ENCODE results near the gene DNAH6.
"Not testable (repeated sequence)": the region's sequence is repeated elsewhere in the genome, so short reads cannot be mapped to it uniquely, and the experiment has no call there.

DNAH6 gene

GRCh38 chr2:84768840-84769239 lies 252.5 kb downstream of the DNAH6 start:
- DNase-seq, result no peak

- DNase-seq, result no peak
These were observed 254.0 kb downstream of the DNAH6 start for GRCh38 chr2:84770280-84770679.

DNA sequence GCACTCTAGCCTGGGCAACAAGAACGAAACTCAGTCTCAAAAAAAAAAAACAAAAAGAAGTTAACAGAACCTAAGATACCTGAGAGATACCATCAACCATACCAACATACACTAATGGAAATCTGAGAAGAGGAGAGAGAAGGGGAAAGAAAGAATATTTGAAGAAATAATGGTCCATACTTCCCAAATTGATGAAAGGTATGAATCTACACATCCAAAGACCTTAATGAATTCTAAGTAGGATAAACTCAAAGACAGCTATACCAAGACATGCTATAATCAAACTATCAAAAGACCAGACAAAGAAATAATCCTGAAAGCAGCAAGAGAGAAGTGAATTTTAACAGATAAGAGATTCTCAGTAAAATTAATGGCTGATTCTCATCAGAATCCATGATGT lies 255.0 kb downstream of the DNAH6 start:
- DNase-seq, result no peak

GRCh38 chr2:84773562-84773961 lies 257.3 kb downstream of the DNAH6 start:
- not testable (repeated sequence) for DNase-seq

DNA sequence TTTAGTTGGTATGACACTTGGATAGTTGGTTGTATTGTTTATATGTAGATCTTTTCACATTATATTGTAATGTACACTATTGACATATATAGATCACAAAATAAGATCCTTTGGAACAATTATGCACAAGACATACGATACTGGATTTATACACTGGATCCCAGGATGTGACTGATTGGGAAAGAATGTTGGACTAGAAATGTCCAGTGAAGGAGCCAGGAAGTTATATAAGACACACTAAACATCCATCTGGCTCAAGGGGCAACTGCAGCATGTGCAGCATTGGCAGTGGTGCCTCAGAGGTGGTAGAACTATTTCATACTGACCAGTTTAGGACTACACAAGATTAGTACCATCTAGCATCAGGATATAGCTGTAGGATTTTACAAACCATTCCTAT lies 259.7 kb downstream of the DNAH6 start:
- peak; percentile 79 for DNase-seq

- no peak for DNase-seq
These were observed 262.8 kb downstream of the DNAH6 start for GRCh38 chr2:84778911-84779690.

- DNase-seq, result no peak
These were observed 263.5 kb downstream of the DNAH6 start for GRCh38 chr2:84779781-84780180.

DNA sequence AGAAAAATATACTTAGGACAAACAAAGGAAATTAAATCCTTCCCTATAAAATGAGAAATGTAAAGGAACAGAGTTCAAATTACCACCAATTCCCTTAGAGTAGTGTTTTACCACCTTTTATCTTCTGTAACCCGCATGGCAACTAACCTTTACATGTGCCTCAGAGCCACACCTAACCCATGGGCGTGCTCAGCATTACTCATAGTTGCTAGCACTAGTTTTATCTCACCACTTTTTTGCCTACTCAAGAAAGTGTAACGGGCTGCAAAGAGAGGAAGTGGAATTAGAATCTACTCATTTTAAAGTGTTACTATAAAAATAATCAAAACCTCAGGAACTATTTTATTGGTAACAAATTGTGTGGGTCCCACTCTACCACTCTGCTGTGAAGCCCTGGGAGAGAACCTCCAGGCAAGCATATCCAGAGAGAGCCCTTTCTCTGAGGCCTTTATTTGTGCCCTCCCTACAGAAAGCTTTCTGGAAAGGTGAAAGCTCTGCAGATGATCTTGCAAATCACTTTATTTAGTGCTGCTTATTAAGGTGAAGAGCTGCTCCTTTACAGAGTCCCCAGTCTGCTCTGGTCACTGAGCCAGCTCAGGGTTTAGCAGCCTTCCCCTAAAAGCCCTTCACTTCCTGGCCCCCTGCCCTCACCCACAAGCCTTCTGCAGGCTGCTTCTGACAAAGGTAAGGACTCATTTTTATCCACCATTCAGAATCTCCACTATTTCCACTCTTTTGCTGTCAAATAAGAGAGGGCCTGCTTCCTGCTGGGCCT lies 265.8 kb downstream of the DNAH6 start:
- DNase-seq, result no peak

GRCh38 chr2:84782717-84783442 lies 266.6 kb downstream of the DNAH6 start:
- DNase-seq, result peak; percentile 37

- no peak for DNase-seq
These were observed 269.7 kb downstream of the DNAH6 start for GRCh38 chr2:84785950-84786349.

GRCh38 chr2:84786601-84787000 lies 270.3 kb downstream of the DNAH6 start:
- DNase-seq, result no peak

DNA sequence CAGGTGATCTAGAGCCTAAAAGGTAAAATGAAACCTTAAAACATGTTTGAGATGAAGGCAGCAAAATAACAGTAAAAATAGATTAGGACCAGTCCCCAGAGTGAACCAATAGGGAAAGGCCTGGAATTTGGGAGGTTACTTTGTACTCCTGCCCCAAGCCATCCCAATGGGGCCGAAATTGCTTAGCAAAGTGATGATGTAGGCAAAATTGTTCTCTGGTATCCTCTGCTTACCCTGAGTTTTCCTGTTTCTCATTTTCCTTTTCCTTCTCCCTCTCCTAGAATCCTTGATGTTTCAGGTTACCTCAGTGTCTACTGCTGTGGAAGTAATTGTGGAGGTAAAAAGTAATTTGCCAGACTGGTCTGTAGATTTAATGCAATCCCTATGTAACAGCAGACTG lies 271.7 kb downstream of the DNAH6 start:
- no peak for DNase-seq

GRCh38 chr2:84788498-84788897 lies 272.2 kb downstream of the DNAH6 start:
- DNase-seq, result no peak

DNA sequence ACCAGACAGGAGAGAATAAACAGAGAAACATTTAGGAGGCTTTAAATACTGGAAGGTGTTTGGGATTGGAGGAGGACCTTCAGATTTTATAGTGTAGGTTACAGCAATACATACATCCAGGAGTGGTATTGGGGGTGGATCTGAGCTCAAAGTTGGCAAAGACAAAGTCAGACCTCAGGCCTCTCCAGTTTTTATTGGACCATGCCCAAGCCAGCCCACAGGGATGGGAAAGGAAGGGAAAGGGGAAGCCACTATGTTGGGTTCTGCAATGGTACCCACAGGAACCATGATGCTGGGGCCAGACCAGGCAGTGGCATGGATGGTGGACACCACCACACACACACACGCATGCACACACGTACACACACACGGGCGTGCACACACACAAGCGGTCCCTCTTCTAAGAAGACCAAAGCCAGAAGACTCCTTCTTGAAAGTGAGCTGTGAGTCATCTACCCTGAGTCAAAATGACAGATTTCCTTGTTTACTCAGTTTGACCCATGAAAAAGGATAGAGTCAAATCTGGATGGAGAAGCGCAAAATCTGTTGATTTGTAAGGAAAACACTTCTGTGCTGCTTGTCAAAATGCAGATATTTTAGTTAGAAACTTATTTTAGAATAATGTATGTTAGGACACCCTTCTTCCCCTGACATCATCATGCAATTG lies 276.7 kb downstream of the DNAH6 start:
- peak; percentile 21 for DNase-seq

DNA sequence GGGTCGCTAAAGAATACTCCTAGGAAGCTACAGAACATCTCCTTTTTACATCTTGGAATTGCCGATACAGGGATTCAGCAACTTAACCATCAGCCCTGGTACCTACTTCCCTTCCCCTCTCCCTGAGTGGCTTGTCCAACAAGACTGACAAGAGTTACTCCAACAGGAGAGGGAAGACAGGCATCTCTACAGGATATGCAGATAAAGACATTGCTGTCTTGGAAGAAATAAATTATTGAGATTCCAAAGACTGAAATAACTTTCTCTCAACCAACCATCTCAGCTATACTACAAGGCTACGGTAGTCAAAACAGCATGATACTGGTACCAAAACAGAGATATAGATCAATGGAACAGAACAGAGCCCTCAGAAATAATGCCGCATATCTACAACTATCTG lies 277.3 kb downstream of the DNAH6 start:
- DNase-seq, result no peak

DNA sequence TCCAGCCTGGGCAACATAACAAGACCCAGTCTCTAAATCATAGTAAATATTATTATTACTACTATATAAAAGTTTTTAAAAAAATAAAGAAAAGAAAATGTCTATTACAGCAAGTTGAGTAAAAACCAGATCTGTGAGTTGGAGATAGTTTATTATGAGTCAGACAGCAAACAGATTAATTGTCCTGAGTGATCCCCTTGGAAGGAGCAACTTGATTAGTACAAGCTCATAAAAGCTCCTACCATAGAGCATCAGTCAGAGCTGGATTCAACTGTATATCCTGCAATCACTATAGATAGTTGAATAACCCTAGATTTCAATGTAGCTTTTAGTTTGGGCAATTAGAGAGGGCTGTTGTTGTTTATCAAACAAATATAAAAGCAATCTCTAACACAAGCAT lies 280.5 kb downstream of the DNAH6 start:
- no peak for DNase-seq

DNA sequence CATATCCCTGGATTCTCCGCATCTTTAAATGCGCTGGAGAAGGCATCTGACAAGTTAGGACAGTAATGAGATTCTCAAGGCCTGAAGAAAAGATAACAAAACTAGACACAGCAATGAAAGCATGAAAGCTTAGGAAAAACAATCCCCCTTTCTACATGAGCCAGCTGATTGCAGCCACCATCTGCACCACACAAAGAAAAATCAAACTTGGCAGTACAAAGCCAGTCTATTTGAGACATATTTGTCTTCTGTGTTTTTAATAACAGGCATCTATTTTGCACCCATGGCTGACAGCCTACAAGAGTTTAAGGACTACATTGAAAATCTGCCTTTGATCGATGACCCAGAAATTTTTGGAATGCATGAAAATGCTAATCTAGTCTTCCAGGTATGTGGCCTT lies 281.0 kb downstream of the DNAH6 start:
- no peak for DNase-seq

- DNase-seq, result no peak
These were observed 283.5 kb downstream of the DNAH6 start for GRCh38 chr2:84799772-84800171.

DNA sequence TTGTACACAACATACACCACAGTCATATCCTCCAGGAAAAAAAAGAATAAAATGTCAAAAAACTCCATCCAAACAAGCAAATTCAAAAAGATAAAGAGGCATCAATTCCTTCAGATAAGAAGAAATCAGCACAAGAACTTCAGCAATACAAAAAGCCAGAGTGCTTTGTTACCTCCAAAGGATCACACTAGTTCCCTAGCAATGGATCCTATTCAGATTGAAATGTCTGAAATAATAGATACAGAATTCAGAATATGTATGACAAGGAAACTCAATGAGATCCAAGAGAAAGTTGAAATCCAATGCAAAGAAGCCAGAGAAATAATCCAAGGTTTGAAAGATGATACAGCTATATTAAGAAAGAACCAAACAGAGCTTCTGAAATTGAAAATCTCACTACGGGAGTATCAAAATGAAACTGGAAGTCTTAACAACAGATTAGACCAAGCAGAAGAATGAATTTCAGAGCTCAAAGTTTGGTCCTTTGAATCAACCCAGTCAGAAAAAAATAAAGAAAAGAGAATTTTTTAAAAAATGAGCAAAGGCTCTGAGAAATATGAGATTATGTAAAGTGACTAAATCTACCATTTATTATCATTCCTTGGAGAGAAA lies 284.0 kb downstream of the DNAH6 start:
- no peak for DNase-seq

GRCh38 chr2:84801811-84802210 lies 285.5 kb downstream of the DNAH6 start:
- no peak for DNase-seq

GRCh38 chr2:84805250-84805958 lies 289.1 kb downstream of the DNAH6 start:
- peak; percentile 74 for DNase-seq

GRCh38 chr2:84807063-84807485 lies 290.8 kb downstream of the DNAH6 start:
- DNase-seq, result peak; percentile 99
